HG03460 (cell line): Measurements from ENCODE around the gene MAT2A.

ENCODE experiments used
- ATAC-seq: cut with Tn5 transposase; IDR thresholded peaks from one replicate; pipeline ENCODE4 v1.9.1; 2021; ENCODE audit not compliant: unreplicated experiment

The MAT2A gene

DNA sequence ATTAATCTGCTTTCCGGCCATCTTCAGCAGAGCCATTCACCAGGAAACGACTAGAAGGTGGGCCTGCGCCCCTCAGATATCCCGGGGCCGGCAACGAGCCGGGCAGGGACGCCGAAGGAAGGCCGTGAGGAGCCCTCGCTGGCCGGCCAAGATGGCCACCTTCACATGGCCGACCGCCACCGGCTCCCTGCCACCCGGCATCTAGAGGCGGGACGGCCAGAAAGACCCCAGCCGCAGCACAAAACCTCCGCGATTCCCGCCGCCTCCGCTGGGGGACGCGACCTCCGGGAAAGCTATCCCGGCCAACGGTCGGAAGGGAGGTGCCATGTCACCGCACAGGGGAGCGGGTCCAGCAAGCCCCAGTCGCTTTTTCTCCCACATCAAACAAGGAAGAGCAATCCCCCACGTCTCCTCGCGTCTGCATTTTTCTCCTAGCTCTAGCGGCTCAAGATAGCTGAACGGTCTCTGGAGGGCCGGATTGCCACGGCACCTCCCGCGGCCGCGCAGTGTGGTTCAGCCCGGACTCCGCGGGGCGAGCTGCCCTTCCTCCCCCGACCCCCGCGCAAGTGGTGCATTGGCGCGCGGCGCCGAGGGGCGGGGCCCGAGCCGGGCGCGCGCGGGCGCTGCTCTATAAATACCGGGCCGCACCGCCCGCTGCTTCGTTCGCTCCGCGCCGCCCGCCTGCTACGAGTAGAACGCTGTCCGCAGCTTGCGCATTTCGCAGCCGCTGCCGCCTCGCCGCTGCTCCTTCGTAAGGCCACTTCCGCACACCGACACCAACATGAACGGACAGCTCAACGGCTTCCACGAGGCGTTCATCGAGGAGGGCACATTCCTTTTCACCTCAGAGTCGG is at the start of gene MAT2A:
MAT2A (plus strand) TSS at position 662 of the 854 bp plus-strand sequence; CDS start at position 782, 120 bp downstream.
- ATAC-seq = peak; percentile 67

GRCh38 chr2:85490861-85491755 is 47.9 kb upstream of the MAT2A start:
- no peak for ATAC-seq

- ATAC-seq = no peak
These were observed 42.5 kb upstream of the MAT2A start for GRCh38 chr2:85496436-85496835.

GRCh38 chr2:85497944-85498630 is 40.9 kb upstream of the MAT2A start:
- no peak for ATAC-seq

GRCh38 chr2:85501248-85501647 is 37.7 kb upstream of the MAT2A start:
- no peak for ATAC-seq

GRCh38 chr2:85502720-85503119 is 36.2 kb upstream of the MAT2A start:
- ATAC-seq = no peak

DNA sequence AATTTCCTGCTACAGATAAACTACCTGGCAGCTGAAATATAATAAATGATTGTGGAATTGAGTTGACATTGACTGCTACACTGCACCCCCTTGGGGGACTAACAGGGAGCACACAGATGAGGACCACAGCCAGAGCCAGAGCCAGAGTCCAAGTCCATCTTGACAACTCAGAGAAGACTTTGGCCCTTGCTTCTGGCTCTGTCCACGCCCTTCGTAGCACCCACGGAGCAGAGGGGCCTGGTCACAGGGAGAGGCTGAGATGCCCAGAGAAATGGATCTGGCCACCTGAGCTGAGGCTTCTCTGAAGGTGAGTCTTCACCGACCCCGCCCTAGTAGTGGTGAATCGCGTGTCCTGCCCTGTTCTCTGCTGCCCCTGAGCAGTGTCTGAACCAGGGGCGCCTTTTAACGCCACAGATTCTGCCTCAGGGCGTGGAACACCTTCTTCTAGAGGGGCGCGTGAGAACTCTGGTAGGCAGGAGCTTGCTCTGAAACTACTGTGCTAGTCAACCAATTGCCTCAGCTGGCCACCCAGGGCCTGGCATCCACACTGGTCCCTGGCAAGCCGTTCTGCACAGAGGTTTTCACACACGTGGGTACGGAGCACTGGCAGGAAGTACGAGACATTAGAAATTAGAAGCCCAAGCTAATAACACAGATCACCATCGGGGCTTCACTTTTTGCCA is 35.7 kb upstream of the MAT2A start:
- no peak for ATAC-seq

- ATAC-seq = no peak
These were observed 34.9 kb upstream of the MAT2A start for GRCh38 chr2:85503851-85504777.

GRCh38 chr2:85504778-85505261 is 34.1 kb upstream of the MAT2A start:
- no peak for ATAC-seq

DNA sequence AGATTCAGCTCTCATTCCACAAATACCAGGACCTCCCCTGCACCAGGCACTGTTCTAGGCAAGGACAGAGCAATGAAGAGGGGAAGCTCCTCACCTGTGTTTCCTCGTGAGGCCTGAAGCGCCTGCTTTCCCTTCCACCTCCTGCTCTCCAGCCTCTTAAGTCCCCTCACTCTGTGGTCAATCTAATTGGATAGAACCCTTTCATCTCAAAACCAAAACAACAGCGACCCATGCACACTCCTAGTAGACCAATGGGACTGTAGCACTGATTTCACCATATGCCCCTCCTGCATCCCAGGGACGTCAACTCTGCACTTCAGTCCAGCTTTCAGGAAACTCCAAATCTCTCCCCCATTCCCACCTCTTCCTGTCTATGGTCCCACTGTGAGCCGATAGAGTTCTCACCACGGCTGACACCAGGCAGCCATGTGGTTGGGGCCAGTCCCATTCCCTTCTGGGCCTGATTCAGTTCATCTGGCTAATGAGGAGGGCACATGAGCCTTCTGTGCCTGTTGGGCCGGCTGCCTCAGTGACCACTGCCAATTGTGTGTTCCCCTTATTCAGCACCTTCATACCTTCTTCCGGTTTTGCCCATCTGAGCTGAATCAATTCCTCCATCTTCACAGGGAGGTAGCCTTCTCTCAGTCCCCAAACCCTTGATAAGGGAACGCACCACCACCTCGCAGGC is 33.3 kb upstream of the MAT2A start:
- ATAC-seq = no peak

- ATAC-seq = no peak
These were observed 32.2 kb upstream of the MAT2A start for GRCh38 chr2:85506768-85507181.

- no peak for ATAC-seq
These were observed 27.8 kb upstream of the MAT2A start for GRCh38 chr2:85511008-85511811.

- no peak for ATAC-seq
These were observed 24.6 kb upstream of the MAT2A start for GRCh38 chr2:85514323-85514722.

DNA sequence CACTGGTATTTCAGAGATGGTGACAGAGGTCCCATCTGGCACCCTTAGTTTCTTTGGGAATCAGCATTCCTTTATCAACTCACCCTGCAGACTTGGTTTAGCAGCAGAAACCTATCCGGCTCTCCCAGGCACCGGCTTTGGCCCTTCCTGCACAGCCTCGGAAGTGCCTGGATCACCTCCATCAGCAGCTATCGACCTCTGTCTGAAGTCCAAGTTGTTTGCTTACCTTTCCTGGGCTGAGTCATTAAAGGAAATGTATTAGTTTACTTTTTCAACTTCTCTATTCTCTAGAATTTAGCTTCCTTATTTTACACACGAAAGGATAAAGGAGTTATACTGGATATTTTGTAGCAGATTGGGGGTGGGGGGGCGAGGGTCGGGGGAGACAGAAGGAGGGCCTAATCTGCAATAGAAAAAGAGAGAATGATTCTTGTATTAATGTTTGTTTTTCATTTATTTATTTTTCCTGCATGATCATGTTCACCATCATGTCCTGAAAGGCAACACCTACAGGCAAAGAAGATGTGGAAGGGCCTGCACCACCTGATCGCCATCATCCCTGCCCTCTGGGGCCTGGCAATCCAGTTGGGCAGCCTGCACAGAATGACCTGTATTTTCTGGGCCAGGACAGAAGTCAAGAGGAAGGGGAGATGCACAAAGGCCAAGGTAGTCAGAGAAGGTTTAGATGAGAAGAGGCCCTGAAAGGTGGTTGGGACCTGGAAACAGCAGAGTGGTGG is 22.1 kb upstream of the MAT2A start:
- no peak for ATAC-seq

DNA sequence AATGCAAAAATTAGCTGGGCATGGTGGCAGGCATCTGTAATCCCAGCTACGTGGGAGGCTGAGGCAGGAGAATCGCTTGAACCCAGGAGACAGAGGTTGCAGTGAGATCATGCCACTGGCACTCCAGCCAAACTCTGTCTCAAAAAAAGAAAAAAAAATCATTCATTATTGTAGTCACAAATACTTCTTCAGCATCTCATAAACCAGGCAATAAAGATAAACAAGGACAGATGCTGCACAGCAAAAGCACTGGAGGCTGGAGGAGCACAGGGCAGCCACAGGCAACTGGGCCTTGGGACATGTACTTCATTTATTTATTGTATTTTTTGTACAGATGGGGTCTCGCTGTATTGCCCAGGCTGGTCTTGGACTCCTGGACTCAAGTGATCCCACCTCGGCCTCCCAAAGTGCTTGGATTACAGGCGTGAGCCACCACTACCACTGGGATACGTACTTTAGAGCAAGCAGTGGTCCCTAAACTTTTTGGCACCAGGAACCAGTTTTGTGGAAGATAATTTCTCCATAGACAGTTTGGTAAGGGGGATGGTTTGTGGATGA is 16.8 kb upstream of the MAT2A start:
- ATAC-seq = no peak

- no peak for ATAC-seq
These were observed 15.7 kb upstream of the MAT2A start for GRCh38 chr2:85523062-85523902.
